ENCODE results near the gene PROM1.

GRCh38 chr4:16110661-16111290 is 27.0 kb upstream of the PROM1 start:
- TF ChIP-seq CTCF (IDR thresholded peaks at IDR 0.05) (no peak), POLR2A (IDR thresholded peaks at IDR 0.05) (no peak)
